GM18517 (cell line): ENCODE data around the gene VSTM2B.

ENCODE experiments used
- ATAC-seq: cut with Tn5 transposase; IDR thresholded peaks from one replicate; pipeline ENCODE4 v1.9.1; 2021; ENCODE audit warnings: mild to moderate bottlenecking, moderate library complexity; ENCODE audit not compliant: unreplicated experiment

VSTM2B gene

DNA sequence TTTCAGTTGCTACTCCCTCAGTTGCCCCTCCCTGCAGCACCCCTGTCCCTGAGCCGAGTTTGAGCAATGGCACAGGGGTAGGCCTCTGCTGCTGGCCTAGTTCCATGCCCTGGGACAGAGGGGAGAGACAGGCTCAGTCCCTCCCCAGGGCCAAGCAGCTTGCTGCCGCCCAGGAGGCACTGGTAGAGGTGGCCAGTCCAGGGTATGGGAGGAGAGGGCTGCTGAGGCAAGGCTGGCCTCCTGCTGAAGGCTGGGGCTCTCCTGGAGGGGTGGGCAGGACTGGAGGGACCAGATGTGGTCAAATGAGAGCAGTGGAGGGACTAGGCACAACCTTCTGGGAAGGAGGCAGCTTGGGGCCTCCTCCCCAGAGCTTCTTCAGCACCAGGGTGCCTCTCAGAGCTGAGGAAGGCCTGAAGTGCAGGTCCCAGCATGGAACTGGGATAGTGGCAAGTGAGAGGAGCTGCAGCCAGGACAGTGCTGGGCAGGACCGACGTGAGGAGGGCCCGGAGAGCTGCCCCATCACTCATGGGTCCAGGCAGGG, 29.8 kb upstream of the VSTM2B start:
- no peak for ATAC-seq

DNA sequence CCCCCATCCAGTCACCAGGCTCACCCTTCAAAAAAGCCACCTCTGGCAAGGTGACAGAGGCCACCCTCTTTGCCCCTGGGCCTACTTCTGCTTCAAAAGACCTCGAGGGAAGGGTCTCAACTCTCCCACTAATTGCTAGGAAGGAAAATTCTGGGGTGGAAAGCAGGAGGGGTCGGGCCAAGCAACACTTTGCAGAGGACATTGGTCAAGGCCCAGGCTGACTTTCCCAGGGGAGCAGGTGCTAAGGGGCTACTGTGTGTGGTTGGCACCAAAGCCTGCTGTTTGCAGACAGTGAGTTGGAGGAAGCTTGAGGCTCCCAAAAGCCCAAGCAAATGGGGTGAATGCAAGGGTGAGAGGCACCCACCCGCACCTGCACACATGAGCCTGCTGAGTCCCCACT, 28.6 kb upstream of the VSTM2B start:
- ATAC-seq: no peak

DNA sequence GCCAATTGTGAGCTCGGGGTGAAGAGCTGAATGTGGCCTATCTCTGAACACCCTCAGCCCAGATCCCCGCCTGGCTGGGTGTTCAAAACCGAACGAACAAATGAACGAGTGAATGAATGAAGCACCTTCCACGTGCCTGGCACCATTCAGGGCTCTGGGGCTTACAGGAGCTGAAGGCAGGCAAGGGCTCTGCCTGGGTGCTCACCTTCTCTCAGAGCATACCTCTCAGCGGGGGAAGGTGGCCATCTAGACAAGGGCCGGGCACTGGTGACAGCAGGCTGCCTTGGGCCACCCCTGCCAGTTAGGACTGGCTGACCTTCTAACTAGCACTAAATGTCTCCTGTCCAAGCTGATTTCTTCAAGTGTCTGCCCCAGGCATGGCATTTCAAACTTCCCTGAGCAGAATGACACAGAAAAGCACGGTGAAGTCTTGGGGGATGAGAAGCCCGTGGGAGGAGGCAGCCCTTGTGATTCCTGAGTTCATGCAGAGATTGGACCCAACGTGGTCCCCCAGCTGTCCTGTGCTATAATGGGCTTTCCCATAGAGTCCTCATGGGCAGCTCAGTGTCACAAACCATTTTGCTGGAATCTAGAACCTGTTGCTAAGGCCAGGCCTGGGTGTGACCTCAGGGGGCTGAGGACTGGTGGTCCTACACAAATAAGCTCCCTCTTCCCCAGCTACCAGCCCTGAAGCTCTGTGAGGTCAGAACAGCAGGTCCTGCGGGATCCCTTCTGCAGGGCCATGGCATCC, 27.9 kb upstream of the VSTM2B start:
- ATAC-seq: no peak

DNA sequence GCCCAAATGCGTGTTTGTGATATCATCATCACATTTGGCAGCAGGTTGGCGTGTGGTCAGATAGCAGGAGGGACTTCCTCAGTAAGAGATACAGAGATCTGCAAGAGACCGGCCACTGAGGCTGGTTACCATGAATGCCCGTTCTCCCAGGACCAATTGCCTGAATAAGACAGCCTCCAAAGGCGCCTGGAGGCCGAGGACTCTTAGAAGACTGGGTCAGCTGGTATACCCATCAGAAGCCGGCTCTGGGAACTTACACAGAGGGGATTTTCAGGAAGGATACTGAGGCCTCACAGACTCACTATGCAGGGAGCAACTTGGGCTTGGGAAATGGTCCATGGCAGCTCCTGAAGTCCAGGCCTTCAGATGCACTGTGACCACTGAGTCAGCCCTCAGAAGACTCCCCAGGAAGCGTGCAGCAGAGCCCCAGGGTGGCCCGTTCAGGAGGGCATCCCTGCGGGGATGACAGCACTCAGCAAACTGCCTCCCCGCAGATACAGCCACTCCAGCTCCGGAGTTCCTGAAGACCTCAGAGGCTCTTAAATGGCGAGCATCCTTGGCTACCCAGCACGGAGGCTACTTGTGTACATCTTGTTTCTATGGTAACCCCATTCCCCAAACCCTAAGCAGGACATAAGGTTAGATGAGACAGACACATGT, 26.4 kb upstream of the VSTM2B start:
- ATAC-seq: no peak

GRCh38 chr19:29499921-29500590, 25.7 kb upstream of the VSTM2B start:
- no peak for ATAC-seq

- ATAC-seq: no peak
Measured at GRCh38 chr19:29501816-29502580, 23.8 kb upstream of the VSTM2B start.

GRCh38 chr19:29502581-29502850, 23.3 kb upstream of the VSTM2B start:
- no peak for ATAC-seq

DNA sequence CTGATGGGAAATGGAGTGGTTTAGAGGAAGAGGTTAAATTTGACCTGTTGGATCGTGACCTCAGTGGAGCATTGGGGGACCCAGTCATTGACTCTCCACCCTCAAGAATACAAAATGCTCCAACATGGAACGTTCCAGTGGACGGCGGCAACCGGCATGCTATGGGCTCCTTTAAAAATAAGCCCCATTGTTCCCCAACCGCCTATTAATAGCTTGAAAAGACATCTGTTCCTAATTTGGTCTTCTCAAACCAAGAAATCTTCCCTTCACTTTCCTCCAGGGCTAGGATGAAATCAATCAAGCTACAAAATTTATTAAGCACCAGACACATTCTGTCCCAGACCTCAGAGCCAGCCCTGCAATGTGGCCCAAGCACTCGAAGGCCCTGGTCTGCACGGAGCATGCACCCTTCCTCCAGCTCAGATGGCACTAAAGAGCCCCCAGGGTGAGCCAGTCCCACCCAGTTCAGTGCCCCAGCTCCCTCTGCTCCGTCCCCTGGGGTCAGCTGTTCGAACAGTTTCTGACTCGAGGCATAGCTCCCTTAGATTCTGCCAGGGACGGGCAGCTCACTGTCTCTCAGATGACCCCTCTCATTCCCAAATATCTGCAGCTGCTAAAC, 22.5 kb upstream of the VSTM2B start:
- no peak for ATAC-seq

DNA sequence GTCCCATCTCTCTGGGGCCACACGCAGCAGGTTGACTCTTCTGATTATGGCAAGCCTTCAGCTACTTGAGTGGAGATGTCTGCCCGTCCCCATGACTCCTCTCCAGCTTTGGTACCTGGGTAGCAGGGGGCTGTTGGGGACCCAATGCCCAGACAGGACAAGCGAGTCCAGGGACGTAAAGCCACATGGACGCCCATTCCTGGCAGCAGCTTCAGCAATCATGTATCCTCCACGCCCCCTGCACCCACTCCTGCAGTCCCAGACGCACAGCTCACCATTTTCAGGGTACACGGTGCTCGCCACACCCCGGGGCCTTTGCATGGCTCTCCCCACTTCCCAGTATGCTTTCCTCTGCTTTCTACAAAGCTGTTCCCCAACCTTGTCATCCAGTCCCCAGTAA, 22.0 kb upstream of the VSTM2B start:
- ATAC-seq: no peak

DNA sequence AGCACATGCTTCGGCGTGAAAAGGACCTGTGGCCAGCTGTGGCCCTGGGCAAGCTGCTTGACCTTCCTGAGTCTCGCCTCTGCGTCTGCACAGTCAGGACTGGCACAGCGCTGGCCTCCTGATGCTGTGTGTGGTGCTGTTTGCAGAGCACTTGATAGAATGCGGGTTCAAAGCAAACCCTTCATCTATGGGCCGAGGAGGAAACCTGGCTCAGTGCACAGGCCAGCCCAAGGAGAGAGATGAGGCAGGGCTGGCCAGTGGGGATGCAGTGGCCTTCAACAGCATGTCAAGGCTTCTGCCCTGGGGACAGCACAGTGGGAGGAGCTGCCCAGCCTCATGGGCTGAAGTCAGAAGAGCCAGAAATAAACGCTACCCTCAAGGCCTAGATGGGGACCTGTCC, 21.3 kb upstream of the VSTM2B start:
- ATAC-seq: no peak

DNA sequence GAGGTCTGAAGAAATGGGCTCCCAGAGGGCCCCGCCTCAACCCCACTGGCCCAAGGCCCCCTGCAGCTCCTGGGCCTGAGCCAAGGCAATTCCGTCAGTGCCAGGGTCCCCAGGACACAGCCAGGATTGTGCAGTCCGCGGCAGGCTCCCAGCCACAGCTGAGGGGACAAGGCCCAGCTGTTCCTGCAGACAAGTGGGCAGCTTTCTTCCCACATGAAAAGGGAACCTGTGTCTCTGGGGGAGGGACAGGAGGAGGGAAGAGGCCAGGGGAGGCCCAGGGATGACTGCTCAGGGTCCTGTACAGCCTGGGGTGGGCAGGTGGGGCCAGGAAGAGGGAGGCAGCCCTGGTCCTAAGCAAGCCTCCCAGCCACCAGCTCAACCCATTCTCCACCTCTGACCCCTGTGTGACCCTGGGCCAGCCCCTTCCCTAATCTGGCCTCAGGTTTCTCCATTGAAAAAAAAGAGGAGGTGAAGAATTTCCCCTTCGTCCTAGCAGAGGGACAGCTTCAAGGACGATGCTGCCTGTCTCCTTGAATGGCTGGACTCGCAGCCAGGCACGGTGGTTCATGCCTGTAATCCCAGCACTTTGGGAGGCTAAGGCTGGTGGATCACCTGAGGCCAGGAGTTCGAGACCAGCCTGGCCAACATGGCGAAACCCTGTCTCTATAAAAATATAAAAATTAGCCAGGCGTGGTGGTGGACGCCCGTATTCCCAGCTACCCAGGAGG, 20.5 kb upstream of the VSTM2B start:
- ATAC-seq: no peak

DNA sequence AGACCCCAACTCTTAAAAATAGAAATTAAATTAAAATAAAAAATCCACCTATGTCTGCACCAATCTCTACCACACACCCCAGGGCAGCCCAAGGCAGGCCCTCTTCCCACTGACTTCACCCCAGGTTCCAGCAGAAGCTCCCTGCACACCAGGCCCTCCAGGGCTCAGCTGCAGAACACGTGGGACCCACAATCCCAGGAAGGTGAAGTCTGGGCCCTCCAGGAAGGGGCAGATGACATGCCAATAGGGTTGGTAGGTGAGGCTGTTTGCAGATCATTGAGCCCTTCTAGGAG, 19.2 kb upstream of the VSTM2B start:
- ATAC-seq: no peak

GRCh38 chr19:29507081-29507860, 18.5 kb upstream of the VSTM2B start:
- ATAC-seq: no peak

- no peak for ATAC-seq
Measured at GRCh38 chr19:29508181-29508580, 17.6 kb upstream of the VSTM2B start.

GRCh38 chr19:29509456-29509855, 16.3 kb upstream of the VSTM2B start:
- no peak for ATAC-seq

DNA sequence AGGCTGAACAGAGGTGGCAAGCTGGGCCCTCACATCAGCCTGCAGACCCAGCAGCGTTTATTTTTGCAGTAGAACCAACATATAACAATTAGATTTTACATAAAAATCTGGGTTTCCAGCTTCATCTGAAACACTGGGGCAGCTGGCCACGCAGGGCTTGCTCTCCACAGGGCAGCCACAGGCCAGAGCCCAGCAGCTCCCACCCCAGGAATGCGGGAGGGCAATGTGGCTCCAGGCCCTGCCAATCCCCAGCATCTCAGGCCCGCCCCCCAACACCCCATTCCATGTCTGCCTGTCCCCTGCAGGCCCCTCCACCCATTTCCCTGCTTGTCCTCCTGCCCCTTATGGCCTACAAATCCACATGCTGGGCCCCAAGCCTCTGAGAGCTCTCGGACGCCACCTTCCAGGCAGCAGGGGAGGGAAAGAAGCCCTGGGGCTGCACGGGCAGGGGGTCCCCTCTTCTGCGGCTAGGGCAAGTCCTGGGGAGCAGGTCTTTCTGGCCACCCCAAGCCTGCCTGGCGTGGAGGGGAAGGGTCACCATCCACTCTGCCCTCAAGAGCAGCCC, 15.0 kb upstream of the VSTM2B start:
- no peak for ATAC-seq

DNA sequence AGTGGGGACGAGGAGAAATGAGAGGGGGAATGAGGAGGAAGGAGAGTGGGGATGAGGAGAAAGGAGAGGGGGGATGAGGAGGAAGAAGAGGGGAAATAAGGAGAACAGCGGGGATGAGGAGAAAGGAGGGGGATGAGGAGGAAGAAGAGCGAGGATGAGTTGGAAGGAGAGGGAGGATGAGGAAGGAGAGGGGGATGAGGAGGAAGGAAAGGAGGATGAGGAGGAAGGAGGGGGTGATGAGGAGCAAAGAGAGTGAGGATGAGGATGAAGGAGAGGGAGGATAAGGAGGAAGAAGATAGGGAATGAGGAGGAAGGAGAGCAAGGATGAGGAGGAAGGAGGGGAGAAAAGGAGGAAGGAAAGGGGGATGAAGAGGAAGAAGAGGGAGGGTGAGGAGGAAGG, 14.0 kb upstream of the VSTM2B start:
- no peak for ATAC-seq

GRCh38 chr19:29512748-29513147, 13.0 kb upstream of the VSTM2B start:
- ATAC-seq: no peak

DNA sequence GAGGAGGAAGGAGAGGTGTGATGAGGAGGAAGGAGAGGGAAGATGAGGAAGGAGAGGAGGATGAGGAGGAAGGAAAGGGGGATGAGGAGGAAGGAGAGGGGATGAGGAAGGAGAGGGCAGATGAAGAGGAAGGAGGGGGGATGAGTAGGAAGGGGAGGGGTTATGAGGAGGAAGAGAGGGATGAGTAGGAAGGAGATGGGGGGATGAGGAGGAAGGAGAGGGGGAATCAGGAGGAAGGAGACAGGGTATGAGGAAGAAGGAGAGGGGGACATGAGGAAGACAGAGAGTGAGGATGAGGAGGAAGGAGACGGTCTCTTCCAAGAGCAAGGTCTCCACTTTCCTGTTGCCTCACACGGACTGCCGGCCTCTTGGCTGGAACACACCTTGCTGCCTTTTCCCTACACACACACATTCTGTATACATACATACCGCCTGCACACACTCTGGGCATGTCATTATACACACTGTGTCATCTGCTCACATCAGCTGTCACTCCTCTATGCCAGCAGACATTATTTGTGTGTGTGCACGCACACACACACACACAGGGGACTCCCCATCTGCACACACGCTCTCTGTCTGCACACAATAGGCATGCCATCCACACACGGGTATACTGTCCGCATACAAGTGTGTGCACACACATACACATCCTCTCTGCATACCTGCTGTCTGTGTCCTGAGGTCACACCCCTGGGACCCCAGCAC, 11.1 kb upstream of the VSTM2B start:
- no peak for ATAC-seq
